Endothelial cell (in vitro differentiated cells): Measurements from ENCODE around the gene TOMM40L. TPM values are rescaled to one million over a fixed set of nuclear protein-coding genes. Genes with fewer than 3 reads are reported as not detected.
A peak's percentile ranks its signal among the peaks of the same experiment; 100 is the strongest.

ENCODE experiments used
- DNase-seq: peaks from one replicate; pipeline ENCODE4 v3.0.0; 2021; ENCODE audit warnings: low spot score
- H3K27ac Mint-ChIP-seq: one replicate; pipeline ENCODE4 v1.8.0; 2021; ENCODE audit warnings: mixed read lengths, inconsistent platforms; ENCODE audit not compliant: unreplicated experiment
- H3K27me3 Mint-ChIP-seq: one replicate; pipeline ENCODE4 v1.8.0; 2021; ENCODE audit warnings: mild to moderate bottlenecking, moderate library complexity, mixed read lengths, inconsistent platforms; ENCODE audit not compliant: unreplicated experiment
- H3K36me3 Mint-ChIP-seq: one replicate; pipeline ENCODE4 v1.8.0; 2021; ENCODE audit warnings: mild to moderate bottlenecking, low read depth, mixed read lengths, inconsistent platforms; ENCODE audit not compliant: unreplicated experiment
- H3K4me1 Mint-ChIP-seq: one replicate; pipeline ENCODE4 v1.8.0; 2021; ENCODE audit warnings: mild to moderate bottlenecking, mixed read lengths, inconsistent platforms; ENCODE audit not compliant: unreplicated experiment
- H3K4me3 Mint-ChIP-seq: one replicate; pipeline ENCODE4 v1.8.0; 2021; ENCODE audit warnings: mild to moderate bottlenecking, mixed read lengths, inconsistent platforms; ENCODE audit not compliant: unreplicated experiment
- H3K9me3 Mint-ChIP-seq: one replicate; pipeline ENCODE4 v1.8.0; 2021; ENCODE audit warnings: mixed read lengths, inconsistent platforms; ENCODE audit not compliant: unreplicated experiment
- CTCF ChIP-seq: fragments of 200-600 bp; sonication (generic); IDR thresholded peaks from one replicate; pipeline ENCODE4 v1.5.0; 2021; ENCODE audit warnings: antibody characterized with exemption; ENCODE audit not compliant: unreplicated experiment
- total RNA-seq: library from RNA; stranded (reverse); fragmentation: NEBNext Ultra II Directional; extraction: Animal tissue kit (Norgen Biotek cat#: 25700); gene quantifications from one replicate; pipeline ENCODE4 v1.2.1, GENCODE V29; 2021; ENCODE audit not compliant: unreplicated experiment

TOMM40L gene
- total RNA-seq, 1 donor from 2014 or later, result 22.0 TPM

- peaks cover 81% of the 10 kb centered on the region for H3K4me1 Mint-ChIP-seq
- H3K36me3 Mint-ChIP-seq, result peaks cover 16% of the 10 kb centered on the region
- no peaks in the 10 kb centered on the region for H3K9me3 Mint-ChIP-seq
- no peak for DNase-seq
- H3K27ac Mint-ChIP-seq, result peak overlapping the region; percentile 98
- peaks cover 13% of the 10 kb centered on the region for H3K27me3 Mint-ChIP-seq
- H3K4me3 Mint-ChIP-seq, result peak overlapping the region; percentile 61
- no peak for TF ChIP-seq CTCF
Measured at GRCh38 chr1:161199506-161200139, 26.2 kb upstream of the TOMM40L start.

DNA sequence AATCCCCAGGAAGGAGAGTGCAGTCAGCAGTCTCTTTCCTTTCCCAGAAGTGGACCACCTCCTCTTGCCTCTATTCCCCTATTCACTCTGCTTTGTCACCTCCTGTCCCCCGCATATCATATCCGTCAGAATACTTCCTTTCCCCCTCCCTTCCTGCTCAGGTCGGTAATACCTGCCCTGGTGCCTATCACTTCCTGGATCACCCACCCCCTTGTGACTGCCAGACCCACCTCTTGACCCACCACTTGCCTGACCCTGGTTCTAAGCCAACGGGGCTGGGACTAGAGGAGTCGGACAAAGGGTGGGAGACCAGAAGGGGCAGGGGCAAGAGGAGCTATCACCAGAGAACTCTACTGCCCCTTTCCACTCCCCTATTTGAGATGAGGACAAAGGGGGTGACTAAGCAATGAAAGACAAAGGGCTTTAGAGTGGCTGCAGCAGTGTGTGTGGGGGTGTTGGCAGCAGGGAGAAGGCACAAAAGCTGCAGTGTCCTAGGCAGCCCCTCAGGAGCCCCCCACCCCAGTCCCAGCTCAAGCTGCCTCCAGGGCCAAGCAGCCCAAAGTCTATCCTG is 25.4 kb upstream of the TOMM40L start:
- peak overlapping the region; percentile 98 for H3K27ac Mint-ChIP-seq
- no peak for TF ChIP-seq CTCF
- no peak for DNase-seq
- H3K9me3 Mint-ChIP-seq, result no peaks in the 10 kb centered on the region
- peaks cover 9% of the 10 kb centered on the region for H3K27me3 Mint-ChIP-seq
- peak overlapping the region; percentile 43 for H3K4me3 Mint-ChIP-seq
- H3K36me3 Mint-ChIP-seq, result peaks cover 13% of the 10 kb centered on the region
- H3K4me1 Mint-ChIP-seq, result peaks cover 78% of the 10 kb centered on the region

DNA sequence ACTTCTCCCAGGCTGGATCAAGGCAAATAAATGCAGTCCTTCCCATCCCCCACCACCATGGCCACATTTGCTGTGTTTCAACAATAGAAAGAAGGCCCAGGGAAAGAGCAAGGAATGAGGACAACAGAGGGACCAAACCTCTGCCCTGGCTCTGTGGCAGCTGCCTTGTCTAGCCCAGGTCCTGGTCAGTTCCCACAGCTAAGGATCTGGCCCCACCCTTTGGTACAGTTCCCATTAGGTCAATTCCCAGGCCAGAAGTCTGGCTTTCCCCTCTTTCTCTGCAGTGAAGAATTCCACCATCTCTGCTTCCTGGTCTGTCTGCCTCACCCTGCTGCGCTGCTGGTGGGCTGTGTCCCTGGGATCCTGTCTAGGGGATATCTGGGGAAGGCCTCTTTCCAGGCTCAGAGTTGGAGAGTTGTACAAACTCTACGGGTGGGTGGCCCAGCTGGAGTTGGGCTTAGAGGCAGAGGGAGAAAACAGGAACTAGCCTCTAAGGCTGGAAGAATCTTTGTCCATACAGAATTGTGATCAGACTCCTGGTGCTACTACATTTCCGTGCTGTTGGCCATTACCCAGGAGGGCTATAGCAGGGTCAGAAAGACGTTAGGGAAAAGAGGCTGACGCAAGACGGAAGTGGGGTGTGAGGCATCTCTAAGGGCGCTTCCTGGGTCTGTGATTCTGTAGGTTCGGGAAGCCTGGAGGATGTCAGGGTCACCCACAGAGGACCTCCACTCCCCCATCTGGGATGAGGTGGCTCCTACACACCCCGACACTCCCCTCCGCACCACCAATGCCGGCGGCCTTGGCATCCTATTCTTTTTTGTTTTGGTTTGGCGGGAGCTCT is 24.6 kb upstream of the TOMM40L start:
- no peak for TF ChIP-seq CTCF
- Mint-ChIP-seq H3K27me3 (peaks cover 7% of the 10 kb centered on the region), H3K9me3 (no peaks in the 10 kb centered on the region), H3K4me3 (no peak overlapping the region), H3K36me3 (peaks cover 11% of the 10 kb centered on the region), H3K4me1 (peaks cover 71% of the 10 kb centered on the region), H3K27ac (peak overlapping the region; percentile 98)
- DNase-seq, result peak; percentile 34

DNA sequence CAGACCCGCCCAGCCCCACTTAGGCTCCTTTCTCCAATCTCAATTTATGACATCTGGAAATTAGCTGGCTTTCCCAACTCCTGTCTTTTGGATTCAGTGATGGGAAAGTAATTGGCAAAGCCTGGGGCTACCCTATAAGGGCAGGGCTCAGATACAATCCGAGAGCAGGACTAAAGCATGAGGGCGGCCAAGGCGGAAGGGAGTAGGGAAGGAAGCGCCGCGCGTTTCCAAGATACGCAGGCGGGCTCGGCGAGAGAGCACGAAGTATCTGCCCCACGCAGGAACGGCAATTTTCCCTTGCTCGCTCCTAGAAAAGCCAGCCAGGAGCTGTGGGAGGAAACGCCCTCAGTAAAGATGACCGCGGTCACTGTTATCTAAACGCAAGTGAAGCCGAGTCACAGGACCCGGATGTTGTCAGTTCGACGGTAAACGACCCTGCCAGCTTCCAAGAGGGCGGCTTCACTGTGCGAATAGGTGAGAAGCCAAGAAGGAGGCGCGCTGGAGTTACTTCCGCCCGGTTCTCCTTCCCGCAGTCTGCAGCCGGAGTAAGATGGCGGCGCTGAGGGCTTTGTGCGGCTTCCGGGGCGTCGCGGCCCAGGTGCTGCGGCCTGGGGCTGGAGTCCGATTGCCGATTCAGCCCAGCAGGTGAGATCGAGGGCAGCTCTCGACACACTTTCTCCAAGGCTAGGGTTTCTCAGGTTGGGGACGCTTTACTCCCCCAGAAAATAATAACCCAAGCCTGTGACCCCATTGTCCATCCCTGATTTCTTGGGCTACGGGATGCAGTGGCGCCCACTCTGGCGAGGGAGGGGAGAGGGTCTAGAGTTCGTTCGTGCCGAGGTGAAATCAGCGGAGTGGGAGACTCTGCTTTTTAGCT is 23.8 kb upstream of the TOMM40L start, which contains the start of gene NDUFS2:
NDUFS2 (plus strand) TSS at position 532 of the 877 bp plus-strand sequence; CDS start at position 551, 19 bp downstream.
- Mint-ChIP-seq H3K9me3 (no peaks in the 10 kb centered on the region), H3K4me3 (peak within 1 kb of the TSS; percentile 94), H3K27me3 (peaks cover 6% of the 10 kb centered on the region), H3K36me3 (peaks cover 16% of the 10 kb centered on the region), H3K27ac (peak within 1 kb of the TSS; percentile 98), H3K4me1 (peaks cover 62% of the 10 kb centered on the region)
- TF ChIP-seq CTCF, result no peak
- DNase-seq, result peak; percentile 89
